ENCODE measurements around the gene SEC31A.

Gene SEC31A

DNA sequence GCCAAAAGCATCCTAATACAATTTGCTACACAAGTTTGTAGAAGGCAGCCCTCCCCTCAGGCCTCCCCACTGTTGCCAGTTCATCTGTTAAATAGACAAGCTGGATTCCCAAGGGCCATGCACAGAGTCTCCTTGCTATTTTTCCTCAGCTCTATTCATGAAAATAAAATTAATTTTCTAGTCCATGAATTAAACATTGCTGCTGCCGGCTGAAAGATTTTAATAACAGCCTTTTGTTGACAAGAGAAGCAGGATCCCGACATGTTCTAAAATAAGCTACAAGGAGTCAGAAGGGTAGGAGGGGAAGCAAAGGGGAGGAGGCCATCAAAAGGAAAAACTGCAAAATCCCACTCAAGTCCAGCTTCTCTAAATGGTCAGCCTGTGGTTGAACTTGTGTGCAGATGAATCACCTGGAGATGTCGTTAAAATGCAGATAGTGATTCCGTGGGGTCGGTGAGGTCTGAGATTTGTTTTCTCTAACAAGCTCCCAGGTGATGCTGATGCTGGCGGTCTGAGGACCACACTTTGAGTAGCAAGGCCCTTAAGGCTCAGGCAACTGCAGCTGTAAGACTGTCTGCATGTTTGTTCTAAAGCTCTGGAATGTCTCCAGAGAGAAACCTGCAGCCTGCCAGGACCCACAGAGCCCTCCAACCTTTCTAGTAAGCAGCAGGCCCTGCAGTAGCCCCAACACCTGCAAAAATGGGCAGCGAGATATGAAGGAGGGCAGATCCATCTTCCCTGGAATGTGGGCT, 101.8 kb downstream of the SEC31A start:
- no peak for DNase-seq

GRCh38 chr4:82787342-82787741, 103.6 kb downstream of the SEC31A start:
- no peak for DNase-seq

DNA sequence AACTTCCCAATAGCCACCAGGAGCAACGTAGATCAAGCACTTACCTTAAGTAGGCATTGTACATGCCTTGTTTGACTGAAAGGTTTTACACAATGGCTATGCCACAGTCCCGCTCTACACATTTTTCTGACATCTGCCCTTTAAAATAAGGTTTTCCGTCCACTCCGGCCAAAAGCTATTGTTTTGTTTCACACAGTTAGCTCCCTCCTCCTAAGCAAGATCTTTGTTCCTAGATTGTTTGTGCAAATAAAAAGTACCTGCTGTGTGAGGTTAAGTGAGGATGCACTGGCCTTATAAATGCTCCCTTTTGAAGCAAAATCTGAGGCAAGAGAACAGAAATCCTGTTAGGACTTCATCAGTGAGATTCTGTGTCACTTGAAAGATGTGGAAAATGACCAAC, 104.1 kb downstream of the SEC31A start:
- no peak for DNase-seq

GRCh38 chr4:82785611-82786400, 105.1 kb downstream of the SEC31A start:
- DNase-seq: no peak

GRCh38 chr4:82784681-82785610, 106.0 kb downstream of the SEC31A start:
- no peak for DNase-seq

GRCh38 chr4:82782626-82783345, 108.2 kb downstream of the SEC31A start:
- no peak for DNase-seq

GRCh38 chr4:82780752-82781231, 110.2 kb downstream of the SEC31A start:
- no peak for DNase-seq

DNA sequence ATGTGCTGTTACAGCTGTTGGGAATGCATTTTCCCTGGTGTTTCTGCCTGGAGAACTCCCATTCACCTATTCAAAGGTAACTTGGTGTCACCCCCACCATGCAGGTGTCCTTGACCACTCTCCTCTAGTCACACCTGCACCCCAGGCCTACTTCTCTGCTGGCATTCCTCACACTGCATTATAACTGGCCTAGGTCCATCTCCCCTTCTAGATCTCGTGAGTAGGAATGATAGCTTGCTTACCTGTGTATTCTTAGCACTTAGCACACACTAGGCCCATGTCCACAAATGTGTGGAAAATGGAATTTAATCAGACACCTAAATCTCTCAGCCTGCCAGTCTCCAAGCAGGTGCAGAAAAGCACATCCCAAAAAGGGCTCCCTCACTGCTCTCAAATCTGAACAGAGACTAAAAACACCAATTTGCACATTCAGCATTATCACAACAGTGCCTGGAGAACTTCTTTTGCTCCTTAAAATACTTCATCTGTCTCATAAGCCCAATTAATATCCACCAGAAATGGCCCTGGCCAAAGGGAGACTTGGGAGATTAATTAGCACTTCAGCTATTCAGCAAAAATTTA, 110.7 kb downstream of the SEC31A start:
- no peak for DNase-seq

DNA sequence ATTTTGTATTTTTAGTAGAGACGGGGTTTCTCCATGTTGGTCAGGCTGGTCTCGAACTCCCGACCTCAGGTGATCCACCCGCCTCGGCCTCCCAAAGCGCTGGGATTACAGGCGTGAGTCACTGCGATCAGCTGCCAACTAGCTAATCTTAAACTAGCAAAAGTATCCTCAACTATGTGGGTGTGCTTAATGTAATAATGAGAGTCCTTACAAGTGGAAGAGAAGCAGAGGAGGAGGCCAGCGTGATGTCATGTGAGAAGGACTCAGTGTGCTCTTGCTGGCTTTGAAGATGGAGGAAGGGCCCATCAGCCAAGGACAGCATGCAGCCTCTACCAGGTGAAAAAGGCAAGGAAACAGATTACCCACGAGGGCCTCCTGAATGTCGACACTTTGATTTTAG, 111.9 kb downstream of the SEC31A start:
- DNase-seq: no peak

DNA sequence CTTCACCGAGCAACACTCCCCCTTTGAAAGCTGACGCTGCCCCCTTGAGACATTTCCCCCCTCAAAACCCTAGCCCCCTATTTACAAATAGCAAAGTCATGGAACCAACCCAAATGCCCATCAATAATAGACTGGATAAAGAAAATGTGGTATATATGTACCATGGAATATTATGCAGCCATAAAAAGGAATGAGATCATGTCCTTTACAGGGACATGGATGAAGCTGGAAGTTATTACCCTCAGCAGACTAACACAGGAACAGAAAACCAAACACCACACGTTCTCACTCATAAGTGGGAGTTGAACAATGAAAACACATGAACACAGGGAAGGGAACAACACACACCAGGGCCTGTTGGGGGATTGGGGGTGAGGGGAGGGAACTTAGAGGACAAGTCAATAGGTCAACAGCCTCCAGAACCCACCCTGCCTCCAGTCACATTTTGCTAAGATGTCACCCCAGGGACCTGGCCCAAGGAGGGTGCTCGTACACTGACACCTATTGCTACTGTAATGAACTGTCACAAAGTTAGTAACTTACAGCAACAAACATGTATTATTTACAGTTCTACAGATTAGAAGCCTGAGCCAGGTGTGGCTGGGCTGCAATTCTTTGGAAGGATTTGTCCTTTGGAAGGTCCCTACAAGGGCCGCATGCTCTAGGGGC, 113.0 kb downstream of the SEC31A start:
- DNase-seq: no peak

GRCh38 chr4:82776925-82777542, 113.9 kb downstream of the SEC31A start:
- DNase-seq: no peak

DNA sequence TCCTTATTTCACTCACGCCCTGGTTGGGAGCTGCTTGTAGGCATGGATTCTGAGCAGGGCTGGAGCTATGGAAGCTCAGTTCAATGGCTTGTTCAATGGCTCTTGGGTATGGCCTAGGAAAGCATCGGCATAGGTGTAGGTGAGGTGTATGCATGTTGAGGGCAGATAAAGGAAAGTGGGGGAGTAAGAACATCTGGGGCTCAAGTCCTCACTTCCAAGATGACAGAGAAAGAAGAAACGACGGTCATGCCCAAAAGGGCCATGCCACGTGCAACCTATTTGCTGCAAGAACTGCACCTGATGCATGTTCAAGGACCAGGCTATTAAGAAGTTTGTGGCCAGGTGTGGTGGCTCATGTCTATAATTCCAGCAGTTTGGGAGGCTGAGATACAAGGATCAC, 115.7 kb downstream of the SEC31A start:
- no peak for DNase-seq

DNA sequence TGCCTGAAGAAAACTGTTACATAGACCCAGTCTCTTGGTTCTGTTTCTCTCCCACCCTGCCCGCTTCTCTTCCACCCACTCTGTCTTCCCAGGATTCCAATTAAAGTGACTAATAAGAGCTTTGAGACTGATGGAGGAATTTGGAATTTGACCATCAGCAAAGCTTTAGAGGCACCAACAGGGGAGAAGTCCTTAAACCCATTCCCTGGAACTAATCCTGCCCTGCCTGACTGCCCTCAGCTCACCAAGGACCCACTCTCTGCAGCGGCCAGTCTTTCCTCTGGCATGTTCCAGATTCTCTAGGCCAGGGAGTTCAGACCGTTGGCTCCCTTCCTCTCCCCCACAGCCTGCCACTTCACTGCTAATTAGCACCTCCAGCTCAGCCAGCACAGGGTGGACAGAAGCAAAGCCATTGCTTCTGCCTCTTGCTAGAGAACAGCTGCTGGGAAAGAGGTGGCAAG, 116.2 kb downstream of the SEC31A start:
- DNase-seq: no peak

DNA sequence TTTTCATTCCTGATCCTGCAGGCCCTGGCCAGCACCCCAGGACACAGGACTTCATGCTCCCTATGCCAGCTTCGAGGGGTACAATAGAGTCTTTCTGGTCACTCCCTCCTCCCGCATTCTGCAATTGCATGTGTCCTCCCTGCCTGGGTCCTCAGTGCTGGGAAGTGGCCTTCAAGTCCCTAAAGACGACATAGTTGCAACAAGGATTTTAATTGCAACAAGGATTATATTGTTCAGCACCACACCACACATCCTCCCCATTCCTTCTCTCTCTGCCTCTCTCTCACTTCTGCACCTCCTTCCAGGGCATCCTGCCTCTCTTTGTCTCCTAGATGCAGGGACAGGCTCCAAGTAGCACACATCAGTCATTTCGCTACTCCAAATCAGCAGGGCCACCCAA, 117.9 kb downstream of the SEC31A start:
- DNase-seq: no peak

- DNase-seq: no peak
Measured at GRCh38 chr4:82770607-82771006, 120.3 kb downstream of the SEC31A start.
